Ramos (cell line): Measurements from ENCODE around the gene HEBP2.
"Not testable (repeated sequence)": the region's sequence is repeated elsewhere in the genome, so short reads cannot be mapped to it uniquely, and the experiment has no call there.

ENCODE experiments used
- in situ Hi-C: fragments of 300-500 bp; cut with MboI; formaldehyde crosslinking; loops from one replicate; pipeline ENCODE4 v1.14.3; 2022; ENCODE audit warnings: low sequenced_read_pairs; ENCODE audit not compliant: unreplicated experiment

HEBP2 gene

DNA sequence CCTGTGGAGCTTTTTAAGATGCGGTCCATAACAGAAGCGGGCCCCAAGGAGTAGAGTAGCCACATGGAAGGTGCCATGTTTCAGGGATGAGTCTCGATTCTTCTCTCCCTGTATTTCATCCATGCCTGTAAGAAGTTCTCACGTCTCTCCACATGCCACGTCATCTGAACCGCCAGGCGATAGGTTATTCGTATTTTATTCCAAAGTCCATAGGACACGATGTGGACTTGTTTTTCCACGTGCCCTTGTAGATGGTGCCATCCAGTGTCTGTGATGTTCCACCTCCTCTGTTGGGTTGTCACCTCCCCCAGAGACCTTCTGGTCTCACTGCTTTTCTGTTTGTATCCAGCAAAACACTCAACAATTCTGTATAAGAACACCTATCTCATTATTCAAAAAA, 17.6 kb downstream of the HEBP2 start:
- in situ Hi-C loops = no loop called here

DNA sequence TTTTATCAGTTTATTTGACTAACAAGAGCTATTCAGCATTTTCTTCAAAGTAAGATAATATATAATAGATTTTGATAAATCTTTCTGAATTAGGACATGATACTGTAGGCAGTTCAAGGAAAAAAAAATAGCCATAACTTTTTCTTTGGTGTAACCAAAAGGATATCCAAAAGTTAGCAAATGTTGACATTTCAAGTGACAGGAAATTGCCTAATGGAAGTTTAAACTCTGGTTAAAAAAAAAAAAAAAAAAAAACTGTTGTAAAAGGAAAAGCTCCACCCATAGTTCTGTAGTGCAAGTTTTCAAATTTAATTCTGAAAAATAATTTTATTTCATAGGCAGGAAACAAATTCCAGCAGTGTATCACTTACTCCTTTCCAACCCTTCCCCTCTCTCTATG, 18.8 kb downstream of the HEBP2 start:
- in situ Hi-C loops = no loop called here

DNA sequence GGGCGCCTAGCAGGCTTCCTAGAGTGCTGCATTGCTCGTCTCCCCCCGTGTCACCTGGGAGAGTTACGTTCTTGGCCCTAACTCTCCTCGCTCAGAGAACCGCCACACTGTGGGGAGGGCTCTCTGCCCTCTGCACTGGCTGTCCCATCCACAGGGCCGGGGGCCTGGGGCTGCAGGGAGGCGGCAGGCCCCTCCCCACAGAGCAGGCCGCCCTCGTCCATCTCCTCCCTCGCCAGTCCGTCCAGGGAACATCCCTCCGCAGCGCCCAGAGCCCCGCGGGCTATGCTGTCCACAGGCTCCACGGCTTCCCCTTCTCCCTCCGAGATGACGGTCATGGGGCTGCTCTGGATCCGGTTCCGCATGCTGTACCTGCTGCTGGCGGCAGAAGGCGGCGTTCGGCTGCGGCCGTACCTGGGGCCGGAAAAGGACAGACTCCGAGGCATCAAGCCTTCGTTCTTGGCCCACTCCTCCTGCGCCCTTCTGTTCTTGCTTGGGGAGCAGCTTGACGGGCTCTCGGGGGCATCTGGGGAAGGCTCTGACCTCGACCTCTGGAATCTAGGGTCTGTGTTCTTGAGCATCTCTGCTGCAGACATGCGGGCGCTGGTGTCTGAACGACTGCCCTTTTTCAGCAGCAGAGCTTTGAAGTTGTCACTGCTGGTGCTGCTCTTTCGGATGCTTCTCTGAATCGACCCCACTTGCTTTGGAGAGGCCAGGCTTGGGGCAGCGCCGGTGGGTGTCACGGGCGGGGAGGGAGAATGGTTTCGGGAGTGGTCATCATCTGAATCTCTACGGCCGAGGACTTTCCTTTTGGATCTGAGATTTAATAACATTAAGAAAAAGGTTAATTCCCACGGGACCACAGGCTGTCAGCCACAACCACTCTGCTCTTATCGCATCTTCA, 20.2 kb downstream of the HEBP2 start:
- in situ Hi-C loops = no loop called here

DNA sequence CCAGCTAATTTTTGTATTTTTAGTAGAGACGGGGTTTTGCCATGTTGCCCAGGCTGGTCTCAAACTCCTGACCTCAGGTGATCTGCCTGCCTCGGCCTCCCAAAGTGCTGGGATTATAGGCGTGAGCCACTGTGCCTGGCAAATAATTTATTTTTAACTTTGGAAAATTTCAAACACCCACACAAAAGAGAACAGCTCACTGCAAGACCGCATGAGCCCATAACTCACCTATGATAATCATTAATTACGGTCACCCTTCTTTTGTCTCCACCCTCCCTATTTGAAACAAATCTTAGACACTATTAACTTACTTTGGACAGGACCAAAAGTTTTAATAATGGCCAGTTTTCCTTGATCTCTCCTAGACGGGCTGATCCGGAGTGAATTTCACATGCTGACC, 21.2 kb downstream of the HEBP2 start:
- in situ Hi-C loops = not testable (repeated sequence)

DNA sequence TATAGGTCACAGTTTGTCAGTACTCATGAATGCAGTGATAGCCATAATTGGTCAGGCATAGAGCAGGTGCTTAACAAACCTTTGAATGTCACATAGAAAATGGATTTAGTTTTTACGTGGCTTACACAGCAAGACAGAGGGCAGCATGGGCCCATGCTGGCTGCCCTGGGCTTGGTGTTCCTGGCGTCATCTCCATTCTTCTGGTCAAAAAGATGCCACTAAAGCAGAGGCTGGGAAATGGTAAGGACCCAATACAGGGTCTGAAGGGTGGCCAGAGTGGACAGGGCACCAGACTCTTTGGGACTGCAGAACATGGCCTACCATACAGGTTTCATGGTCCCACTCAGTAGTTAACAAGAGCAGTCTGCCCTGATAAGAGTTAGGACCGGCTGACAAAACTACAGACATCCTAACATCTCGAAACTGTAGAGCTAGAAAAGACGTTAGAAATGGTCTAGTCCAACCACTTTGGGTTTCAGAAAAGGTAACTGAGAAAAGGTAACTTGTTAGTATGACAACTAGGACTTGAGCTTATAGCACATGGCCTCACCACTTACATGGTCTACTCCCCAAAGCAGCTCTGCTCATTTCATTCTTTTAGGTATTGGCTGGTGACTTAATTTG, 22.6 kb downstream of the HEBP2 start:
- in situ Hi-C loops = no loop called here

DNA sequence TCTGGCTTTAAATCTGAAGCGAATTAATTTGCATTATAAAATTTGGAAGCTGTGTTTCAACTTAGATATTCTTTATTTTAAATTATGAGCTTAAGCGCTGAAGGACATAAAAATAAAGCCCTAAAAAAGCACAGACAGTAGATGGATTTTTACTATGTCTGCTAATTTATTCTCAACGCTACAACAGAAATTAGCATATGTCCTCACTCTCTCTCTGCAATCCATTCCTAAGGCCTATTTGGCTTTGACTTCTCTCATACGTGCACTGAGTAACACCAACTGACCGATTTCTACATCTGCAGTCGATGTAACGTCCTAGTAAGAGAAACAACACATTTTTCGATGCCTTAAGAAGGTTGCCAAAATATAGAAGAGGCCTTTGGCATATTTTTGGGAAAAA, 23.7 kb downstream of the HEBP2 start:
- in situ Hi-C loops = no loop called here

DNA sequence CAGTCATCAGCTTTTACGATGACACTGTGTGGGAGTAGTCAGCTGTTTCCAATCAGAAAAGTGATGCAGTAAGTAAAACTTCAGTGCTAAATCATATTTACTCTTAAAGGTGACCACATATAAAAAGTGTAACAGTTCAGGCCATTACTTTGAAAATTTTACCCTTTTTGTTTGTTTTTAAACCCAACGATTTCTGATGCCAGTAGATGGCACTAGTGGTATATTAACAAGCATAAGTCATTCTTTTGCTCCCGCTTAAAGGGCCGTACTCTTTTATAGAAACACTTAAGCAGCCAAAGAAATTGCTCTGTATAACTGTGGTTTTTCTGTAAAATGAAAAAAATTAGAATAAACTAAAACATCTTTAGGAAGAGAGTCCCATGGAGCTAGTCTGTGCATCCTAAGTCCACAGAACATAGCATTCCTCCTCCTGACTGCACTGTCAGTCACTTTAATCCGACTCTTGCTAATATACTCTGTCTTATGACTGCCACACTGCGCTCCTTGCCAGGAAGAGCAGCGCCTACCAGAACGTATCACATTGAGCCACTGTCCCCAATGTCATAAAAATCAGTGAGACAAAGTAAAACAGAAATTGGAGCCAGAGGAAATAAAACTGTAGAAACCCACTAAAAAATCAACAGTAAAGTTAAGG, 25.0 kb downstream of the HEBP2 start:
- in situ Hi-C loops = no loop called here

DNA sequence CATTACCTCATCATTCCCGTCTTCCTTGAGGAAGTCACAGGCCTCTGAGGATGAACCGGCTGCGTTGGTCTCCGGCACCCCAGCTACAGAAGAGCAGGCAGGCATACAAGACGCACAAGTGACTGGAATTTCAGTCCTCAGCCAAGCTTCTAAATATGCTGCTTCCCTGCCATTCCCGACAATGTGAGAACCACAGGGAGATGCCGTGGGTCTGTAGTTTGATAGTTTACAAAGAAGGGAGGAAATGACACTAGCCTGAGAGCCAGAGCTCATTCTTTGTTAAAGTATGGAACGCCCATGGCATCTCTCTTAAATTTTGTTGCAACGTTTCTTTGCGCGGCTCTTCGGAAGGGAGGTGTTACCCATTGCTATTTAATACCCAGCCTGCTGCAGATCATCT, 25.7 kb downstream of the HEBP2 start:
- in situ Hi-C loops = loop anchor here (5.0 kb wide), 1 partner anchor 88 kb away; no protein-coding TSS in a partner anchor

DNA sequence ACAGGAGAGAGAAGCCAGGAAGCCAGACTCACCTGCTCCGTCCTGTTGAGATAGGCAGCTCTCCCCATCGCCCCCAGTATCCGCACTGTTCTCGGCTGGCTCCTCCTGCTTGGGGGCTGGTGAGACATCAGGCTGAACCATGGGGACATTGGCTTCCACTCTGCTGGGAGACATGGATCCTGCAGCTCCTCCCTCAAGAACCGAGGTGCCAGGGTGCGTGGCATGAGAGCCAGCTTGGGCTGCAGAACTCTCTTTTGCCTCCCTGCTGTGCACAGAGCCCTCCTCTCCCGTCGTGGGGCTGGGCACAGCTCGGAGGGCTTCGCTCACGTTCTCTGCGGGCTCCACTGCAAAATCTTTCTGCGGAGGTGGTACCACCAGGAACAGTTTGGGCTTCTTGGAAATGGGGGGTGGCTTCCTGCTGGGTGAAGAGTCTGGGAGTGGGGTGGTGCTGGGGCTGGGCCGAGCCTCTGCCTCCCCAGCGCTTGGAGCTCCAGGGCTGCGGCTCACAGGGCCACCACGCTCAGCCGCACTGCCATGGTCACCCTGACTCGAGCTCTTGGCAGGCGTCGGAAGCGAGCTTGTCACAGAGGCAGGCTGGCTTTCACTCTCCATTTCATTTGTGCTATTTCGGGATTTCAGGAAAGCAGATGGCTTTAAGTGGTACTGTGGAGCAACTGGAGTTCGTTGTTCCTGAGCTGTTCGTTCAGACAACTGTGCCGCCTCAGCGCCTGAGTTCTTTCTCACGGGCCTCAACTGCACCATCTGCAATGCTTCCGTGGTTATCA, 26.5 kb downstream of the HEBP2 start:
- in situ Hi-C loops = loop anchor here (5.0 kb wide), 1 partner anchor 87 kb away; no protein-coding TSS in a partner anchor

DNA sequence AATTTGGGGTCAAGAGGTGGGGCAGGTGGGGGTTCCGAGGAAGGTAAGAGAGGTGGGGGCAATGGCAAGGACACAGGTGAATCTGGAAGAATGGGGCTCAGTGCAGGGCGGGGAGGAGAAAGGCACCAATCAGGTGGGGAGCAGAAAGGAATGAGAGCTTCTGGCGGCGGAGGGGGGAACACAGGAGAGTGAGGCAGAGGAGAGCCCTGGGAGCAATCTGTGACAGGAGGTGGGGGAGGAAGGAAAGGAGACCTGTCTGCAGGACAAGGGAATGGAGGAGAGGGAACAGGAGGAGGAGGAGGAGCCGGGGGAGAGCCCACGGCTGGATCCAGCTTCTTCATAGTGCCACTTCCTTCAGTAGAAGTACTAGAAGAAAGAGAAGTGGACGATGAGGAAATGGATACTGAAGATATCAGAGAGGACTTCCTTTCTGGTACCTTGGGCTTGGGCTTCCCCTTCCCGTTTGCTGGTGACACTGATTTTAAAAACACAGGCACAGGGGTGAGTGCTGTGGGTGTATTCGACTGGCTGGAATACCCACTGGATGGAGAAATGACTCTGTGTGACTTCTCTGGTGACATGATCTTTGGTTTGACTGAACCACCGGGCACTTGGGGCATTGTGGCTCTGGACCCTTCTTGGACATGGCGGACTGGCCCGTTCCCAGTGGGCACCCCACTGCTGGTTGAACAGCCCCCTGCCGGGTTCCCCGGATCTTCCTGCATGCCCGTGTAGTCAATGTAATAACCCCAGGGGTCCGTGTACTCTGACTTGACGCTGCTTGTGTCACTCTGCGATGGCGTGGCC, 27.4 kb downstream of the HEBP2 start:
- in situ Hi-C loops = loop anchor here (5.0 kb wide), 1 partner anchor 86 kb away; no protein-coding TSS in a partner anchor

DNA sequence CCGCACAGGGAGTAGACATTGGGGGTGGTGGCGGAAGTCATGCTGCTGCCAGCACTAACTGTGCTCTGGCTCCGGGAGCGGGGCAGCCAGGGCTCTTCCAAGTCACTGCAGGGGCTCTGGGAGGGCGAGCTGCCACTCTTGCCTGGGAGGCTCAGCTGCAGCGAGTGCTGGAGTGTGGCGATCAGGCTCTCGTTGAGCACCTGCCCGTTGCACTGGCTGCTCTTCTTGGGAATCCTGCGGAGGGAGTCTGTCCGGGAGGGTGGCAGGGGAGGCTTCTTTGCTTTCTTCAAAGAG, 28.0 kb downstream of the HEBP2 start:
- in situ Hi-C loops = loop anchor here (5.0 kb wide), 1 partner anchor 85 kb away; no protein-coding TSS in a partner anchor

DNA sequence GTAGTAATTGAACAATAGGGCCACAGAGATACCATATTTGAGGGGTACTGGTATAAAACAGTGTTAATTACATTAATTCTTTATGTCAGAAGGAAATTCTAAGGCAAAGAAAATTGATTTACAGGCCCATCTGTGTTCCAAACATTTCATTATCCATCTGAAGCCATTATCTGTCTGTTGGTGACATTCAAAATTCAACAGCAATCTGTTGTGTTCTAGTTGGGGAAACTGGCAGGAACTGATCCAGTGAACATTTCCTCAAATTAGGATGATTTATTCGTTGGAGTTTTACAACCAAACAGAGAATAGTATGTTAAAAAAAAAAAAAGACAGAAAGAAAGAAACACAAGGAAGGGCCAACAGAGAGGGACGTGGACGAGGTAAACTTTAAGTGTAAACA, 30.1 kb downstream of the HEBP2 start:
- in situ Hi-C loops = loop anchor here (5.0 kb wide), 1 partner anchor 83 kb away; no protein-coding TSS in a partner anchor

DNA sequence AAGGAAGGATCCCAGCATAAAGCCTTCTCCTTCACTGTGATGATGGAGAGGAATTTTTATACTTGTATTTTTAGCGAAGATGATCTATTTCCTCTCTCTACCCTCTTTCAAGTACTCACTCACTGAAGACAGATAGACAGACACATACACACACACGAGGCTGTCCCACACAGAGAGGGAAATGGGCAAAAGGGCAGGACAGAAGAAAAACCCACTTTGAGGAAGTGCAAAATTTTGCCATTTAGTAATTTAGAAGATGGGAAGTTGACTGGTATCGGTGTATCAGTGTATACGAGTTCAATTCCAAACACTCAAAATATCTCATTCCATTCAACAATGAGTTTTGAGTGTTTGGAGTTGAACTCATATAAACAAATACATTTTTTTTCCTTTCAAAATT, 30.9 kb downstream of the HEBP2 start:
- in situ Hi-C loops = loop anchor here (5.0 kb wide), 1 partner anchor 82 kb away; no protein-coding TSS in a partner anchor

DNA sequence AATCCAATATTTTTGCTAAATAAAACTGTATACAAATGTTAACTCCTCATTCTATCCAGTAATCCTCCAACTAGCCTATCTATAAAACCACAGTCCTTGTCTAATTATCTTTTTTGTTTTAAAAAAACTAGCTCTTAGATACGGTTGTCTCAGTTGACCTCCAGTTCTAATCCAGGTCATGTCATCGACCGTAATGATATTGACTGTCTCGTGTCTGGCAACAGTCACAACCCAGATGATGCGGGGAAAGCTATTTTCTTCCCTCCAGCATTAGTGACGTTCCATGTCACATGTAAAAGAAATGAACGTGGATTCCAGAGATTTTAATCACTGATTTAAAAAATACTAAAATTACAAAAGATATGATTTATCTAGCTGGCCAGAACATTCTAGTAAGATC, 35.5 kb downstream of the HEBP2 start:
- in situ Hi-C loops = no loop called here

DNA sequence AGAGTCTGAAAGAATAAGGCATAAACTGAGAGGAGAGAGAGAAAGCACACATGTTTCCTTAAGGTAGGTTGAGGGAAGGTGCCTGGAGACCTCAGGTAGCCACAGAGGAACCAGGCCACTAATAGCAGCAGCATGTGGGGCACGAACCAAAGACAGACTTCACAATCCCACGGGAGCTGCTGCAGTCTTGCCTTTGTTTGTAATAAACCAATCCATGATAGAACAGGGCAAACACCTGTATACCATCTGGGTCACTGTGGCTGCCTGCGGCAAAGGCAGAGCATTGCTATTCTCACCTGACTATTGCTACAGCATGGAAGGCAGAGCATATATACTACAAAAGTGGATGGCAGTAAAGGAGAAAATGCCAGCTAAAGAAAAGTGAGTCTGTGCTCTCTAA, 36.3 kb downstream of the HEBP2 start:
- in situ Hi-C loops = no loop called here

DNA sequence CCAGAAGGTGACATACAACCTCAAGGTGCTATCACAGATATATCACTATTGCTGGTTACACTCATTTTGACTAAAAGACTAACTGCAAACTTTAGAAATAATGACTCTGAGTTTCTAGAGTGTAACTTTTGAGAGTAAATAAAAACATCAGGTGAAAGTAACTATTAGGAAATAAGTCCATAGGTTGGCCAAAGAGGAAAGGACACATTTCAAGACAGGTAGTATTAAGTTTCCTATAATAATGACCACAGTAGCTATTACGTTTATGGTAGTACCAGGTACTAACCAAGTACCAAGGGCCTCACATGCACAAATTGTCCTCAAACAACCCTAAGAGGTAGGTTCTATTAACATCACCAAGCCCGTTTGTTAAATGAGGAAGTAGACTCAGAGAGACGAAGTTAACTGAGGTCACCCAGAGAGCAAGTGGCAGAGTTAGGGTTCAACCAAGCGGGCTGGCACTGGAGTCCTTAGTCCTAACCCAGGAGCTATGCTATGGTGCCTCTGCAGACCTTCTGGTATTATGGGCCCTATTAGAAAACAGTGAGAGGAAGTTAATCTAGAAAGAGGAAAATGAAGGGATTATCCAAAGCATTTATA, 36.8 kb downstream of the HEBP2 start:
- in situ Hi-C loops = no loop called here

DNA sequence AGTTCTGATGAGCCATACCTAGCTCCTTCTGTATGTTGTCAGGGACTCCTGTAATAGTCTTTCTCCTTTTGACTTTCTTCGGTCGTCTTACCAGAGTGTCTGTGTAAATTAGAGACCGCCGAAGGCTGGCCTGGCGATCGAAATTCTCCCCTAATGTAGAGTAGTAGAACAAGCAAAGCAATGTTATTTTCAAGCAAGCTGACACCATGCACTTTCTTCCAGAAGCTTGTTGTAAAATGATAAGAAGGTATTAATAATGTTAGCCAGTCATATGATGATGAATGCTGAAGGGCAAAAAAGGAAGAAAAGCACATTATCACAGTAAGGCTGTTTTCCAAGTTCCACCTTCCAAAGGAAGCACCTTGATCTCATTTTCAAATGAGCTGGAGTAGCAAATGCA, 37.9 kb downstream of the HEBP2 start:
- in situ Hi-C loops = no loop called here

DNA sequence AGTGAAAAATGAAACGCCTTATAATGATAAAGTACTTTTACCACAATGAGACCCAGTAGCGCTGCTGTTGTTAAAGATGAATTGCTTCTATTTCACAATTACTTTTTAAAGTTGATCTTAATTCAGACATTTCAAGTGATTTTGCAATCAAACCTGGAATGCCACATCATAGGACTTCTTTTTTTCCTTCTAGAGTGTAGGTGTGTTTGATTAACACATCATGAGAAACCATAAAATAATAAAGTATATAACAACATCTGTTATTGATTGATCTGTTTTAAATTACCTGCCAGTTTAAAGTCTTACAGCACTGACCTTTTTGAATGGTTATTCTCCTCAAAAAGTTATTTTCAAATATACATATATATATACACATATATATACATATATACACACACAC, 38.6 kb downstream of the HEBP2 start:
- in situ Hi-C loops = no loop called here

DNA sequence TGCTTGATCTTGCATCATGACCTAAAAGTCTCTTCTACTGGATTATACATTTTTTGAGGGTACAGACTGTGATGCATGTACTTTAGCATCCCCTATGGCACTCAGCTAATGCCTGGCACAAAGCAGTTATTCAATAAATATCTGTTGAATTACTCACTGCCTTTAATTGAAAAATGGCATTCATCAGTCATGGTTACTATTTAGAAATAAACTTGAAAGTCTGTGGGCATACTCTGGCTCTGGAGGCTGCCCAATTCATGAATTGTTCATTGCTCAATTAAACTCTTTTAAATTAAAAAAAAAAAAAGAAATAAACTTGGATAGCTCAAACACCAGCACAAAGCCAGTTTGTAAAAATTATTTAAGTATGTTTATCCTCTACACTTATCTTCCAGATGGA, 40.0 kb downstream of the HEBP2 start:
- in situ Hi-C loops = no loop called here
